ENCODE data around the gene GPRASP2. TPM values are rescaled to one million over a fixed set of nuclear protein-coding genes. Genes with fewer than 3 reads are reported as not detected.

GPRASP2 gene
- total RNA-seq, 1 donor from 2014 or later, result 48.4 TPM

GRCh38 chrX:102745513-102745856 is 33.2 kb downstream of the GPRASP2 start:
- no peak for DNase-seq

- DNase-seq, result peak; percentile 75
These were observed 33.8 kb downstream of the GPRASP2 start for GRCh38 chrX:102745857-102746584.

- DNase-seq, result no peak
These were observed 53.0 kb downstream of the GPRASP2 start for GRCh38 chrX:102765217-102765616.

- DNase-seq, result no peak
These were observed 53.6 kb downstream of the GPRASP2 start for GRCh38 chrX:102765809-102766208.

GRCh38 chrX:102767287-102767686 is 55.0 kb downstream of the GPRASP2 start:
- no peak for DNase-seq

Small RNAs within 50 kb of the gene (small RNA-seq; reads per million reads assigned to genes)
- not detected for gene RNU6-589P (ENCODE audit: low replicate concordance)

Other genes with a start within 250 kb of the GPRASP2 start
- not detected for gene TCP11X2, start 240.6 kb upstream of the GPRASP2 start, total RNA-seq
- gene TMSB15A, start 195.7 kb upstream of the GPRASP2 start, total RNA-seq, result 8.9 TPM
- gene ARMCX5, start 112.9 kb upstream of the GPRASP2 start, total RNA-seq, result 15.5 TPM
- gene GPRASP1, start 61.0 kb upstream of the GPRASP2 start, total RNA-seq, result 14.4 TPM
- 9.3 TPM for gene GPRASP3, start 8.3 kb downstream of the GPRASP2 start, total RNA-seq
- not detected for gene RAB40AL, start 224.8 kb downstream of the GPRASP2 start, total RNA-seq